ENCODE data around the gene ZMPSTE24. TPM values are rescaled to one million over a fixed set of nuclear protein-coding genes. Genes with fewer than 3 reads are reported as not detected.

ZMPSTE24 gene
- total RNA-seq, 1 experiment from 2014 or later = 65.4 TPM

DNA sequence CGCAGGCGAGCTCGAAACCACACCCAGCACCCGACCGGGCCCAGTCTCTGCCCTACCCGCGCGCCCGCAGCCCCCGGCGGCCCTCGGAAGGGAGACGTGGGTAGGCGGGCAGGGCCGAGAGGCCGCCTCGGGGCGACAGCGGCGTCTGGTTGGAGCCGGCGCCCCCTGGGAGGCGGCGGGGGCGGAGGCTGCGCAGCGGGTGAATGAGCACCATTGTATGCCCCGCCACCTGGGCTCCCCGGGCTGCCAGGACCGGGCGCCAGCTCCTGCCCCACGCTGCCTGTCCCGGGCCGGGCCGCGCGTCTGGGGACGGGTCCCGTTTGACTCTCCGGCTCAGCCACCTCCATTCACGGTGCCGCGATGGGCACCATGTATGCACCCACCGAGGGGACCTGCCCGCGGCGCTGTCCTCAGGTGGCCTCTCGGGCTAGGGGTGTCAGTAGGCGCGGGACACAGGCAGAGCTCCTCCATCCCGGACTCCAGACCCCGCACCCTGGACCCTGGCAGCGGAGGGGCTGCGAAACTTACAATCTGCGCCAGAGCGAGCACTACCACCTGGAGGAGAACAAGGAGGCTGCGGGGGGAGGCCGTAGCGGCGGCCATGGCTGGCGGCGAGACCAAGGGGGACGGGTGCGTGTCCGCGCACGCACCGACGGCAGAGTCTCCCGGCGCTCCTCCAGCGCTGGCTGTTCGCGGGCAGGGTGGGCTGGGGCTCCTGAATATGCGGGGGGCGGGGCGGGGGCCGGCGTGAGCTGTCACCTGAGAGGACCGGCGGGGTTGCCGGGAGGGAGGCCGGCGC lies 58.8 kb downstream of the ZMPSTE24 start, which contains the start of gene COL9A2:
COL9A2 (minus strand) TSS at position 692 of the 799 bp plus-strand sequence; CDS start at position 603, 89 bp downstream.
- Histone ChIP-seq H3K4me1 (ENCODE audit: control insufficient read depth, insufficient read depth, low read length) (no peaks in the 10 kb centered on the region; the same call in none of the 2 replicates), H3K9me3 (ENCODE audit: control insufficient read depth, insufficient read depth, low read depth, low read length) (no peaks in the 10 kb centered on the region), H3K36me3 (ENCODE audit: control insufficient read depth, insufficient read depth, low read length) (no peaks in the 10 kb centered on the region), H3K4me3 (ENCODE audit: low read depth in 2 of 2, low read length in 2 of 2) (peak within 1 kb of the TSS; percentile 42 to 57), H3K27me3 (ENCODE audit: control insufficient read depth, insufficient read depth, low read length) (no peaks in the 10 kb centered on the region; the same call in 1 of the 2 replicates), H3K27ac (ENCODE audit: low read length) (no peak within 1 kb of the TSS)
- TF ChIP-seq TCF7L2 (IDR thresholded peaks at IDR 0.05; ENCODE audit: low read depth, low read length) = no peak
- no peak for TF ChIP-seq POLR2AphosphoS5 (IDR thresholded peaks at IDR 0.05; ENCODE audit: low read depth, low read length)
- TF ChIP-seq SIN3A (IDR thresholded peaks at IDR 0.05; ENCODE audit: borderline replicate concordance, insufficient read depth, low read depth, low read length) = no peak
- TF ChIP-seq, protein P1, sequence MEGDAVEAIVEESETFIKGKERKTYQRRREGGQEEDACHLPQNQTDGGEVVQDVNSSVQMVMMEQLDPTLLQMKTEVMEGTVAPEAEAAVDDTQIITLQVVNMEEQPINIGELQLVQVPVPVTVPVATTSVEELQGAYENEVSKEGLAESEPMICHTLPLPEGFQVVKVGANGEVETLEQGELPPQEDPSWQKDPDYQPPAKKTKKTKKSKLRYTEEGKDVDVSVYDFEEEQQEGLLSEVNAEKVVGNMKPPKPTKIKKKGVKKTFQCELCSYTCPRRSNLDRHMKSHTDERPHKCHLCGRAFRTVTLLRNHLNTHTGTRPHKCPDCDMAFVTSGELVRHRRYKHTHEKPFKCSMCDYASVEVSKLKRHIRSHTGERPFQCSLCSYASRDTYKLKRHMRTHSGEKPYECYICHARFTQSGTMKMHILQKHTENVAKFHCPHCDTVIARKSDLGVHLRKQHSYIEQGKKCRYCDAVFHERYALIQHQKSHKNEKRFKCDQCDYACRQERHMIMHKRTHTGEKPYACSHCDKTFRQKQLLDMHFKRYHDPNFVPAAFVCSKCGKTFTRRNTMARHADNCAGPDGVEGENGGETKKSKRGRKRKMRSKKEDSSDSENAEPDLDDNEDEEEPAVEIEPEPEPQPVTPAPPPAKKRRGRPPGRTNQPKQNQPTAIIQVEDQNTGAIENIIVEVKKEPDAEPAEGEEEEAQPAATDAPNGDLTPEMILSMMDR (IDR thresholded peaks at IDR 0.05) = no peak
- TF ChIP-seq, protein P2, sequence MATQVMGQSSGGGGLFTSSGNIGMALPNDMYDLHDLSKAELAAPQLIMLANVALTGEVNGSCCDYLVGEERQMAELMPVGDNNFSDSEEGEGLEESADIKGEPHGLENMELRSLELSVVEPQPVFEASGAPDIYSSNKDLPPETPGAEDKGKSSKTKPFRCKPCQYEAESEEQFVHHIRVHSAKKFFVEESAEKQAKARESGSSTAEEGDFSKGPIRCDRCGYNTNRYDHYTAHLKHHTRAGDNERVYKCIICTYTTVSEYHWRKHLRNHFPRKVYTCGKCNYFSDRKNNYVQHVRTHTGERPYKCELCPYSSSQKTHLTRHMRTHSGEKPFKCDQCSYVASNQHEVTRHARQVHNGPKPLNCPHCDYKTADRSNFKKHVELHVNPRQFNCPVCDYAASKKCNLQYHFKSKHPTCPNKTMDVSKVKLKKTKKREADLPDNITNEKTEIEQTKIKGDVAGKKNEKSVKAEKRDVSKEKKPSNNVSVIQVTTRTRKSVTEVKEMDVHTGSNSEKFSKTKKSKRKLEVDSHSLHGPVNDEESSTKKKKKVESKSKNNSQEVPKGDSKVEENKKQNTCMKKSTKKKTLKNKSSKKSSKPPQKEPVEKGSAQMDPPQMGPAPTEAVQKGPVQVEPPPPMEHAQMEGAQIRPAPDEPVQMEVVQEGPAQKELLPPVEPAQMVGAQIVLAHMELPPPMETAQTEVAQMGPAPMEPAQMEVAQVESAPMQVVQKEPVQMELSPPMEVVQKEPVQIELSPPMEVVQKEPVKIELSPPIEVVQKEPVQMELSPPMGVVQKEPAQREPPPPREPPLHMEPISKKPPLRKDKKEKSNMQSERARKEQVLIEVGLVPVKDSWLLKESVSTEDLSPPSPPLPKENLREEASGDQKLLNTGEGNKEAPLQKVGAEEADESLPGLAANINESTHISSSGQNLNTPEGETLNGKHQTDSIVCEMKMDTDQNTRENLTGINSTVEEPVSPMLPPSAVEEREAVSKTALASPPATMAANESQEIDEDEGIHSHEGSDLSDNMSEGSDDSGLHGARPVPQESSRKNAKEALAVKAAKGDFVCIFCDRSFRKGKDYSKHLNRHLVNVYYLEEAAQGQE (IDR thresholded peaks at IDR 0.05; ENCODE audit: insufficient read depth in 1 of 2, low read depth in 2 of 2, low read length in 1 of 2) = no peak
- no TSS peak for BruUV-seq (replicated peaks)
- ChIA-PET POLR2A (no interaction called here), CTCF (interaction anchor here (0.6 to 2.1 kb wide), 6 partner anchors 11 to 234 kb away, joined by 3 to 8 read pairs (median 4); no protein-coding TSS in a partner anchor)
- intact Hi-C loops (cut with micrococcal nuclease; ENCODE audit: unreplicated experiment) (no loop called here), in situ Hi-C loops (cut with HindIII; ENCODE audit: low pct_unique_long_range_greater_than_20kb, low sequenced_read_pairs) (no loop called here)
- DNase-seq (ENCODE audit: low read depth, low spot score) (no peak), ATAC-seq (peak; percentile 68)

DNA sequence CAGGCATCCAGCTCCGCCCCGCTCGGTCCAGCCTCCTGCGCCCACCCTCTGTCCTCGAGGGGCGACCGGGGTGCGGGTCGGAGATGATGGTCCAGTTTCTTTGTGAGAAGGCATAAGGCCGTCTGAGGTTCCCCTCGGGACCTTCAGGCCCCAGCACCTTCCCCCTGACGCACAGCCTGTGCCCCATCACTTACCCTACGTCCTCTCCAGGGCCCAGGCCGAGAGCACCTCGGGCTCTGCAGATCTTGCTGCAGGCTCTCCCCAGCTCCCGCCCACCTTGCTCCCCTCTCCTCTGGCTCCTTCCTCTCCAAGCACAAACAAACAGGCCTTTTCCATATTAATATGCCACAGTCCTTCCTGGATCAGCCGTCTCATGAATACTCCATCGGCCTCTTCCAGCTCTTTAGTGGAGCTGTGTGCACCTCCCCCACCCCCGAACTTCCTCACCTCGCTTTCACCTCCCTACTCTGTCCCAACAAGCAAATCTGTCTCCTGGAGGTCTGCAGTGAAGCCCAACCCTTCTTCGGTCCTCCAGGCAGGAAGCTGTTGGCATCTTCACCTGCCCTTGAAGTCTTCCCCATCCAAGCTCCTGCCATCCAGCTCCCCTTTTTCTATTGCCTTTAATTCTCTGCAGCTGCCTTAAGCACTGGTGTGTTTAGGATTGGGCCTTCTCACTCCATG lies 59.5 kb downstream of the ZMPSTE24 start:
- ChIA-PET POLR2A (no interaction called here), CTCF (interaction anchor here (1.4 kb wide), 1 partner anchor 12 kb away, joined by 3 read pairs; no protein-coding TSS in a partner anchor)
- H3K9me3 ChIP-seq (ENCODE audit: control insufficient read depth, insufficient read depth, low read depth, low read length) = no peaks in the 10 kb centered on the region
- H3K4me1 ChIP-seq (ENCODE audit: control insufficient read depth, insufficient read depth, low read length) = no peaks in the 10 kb centered on the region; the same call in none of the 2 replicates
- no TSS peak for BruUV-seq (replicated peaks)
- TF ChIP-seq TCF7L2 (IDR thresholded peaks at IDR 0.05; ENCODE audit: low read depth, low read length) (no peak), POLR2AphosphoS5 (IDR thresholded peaks at IDR 0.05; ENCODE audit: low read depth, low read length) (no peak), SIN3A (IDR thresholded peaks at IDR 0.05; ENCODE audit: borderline replicate concordance, insufficient read depth, low read depth, low read length) (no peak)
- TF ChIP-seq, protein P2 (IDR thresholded peaks at IDR 0.05; ENCODE audit: insufficient read depth in 1 of 2, low read depth in 2 of 2, low read length in 1 of 2) = no peak
- TF ChIP-seq, protein P1 (IDR thresholded peaks at IDR 0.05) = no peak
- H3K36me3 ChIP-seq (ENCODE audit: control insufficient read depth, insufficient read depth, low read length) = no peaks in the 10 kb centered on the region
- in situ Hi-C loops (cut with HindIII; ENCODE audit: low pct_unique_long_range_greater_than_20kb, low sequenced_read_pairs) (no loop called here), intact Hi-C loops (cut with micrococcal nuclease; ENCODE audit: unreplicated experiment) (no loop called here)
- no peaks in the 10 kb centered on the region; the same call in 1 of the 2 replicates for H3K27me3 ChIP-seq (ENCODE audit: control insufficient read depth, insufficient read depth, low read length)
- H3K27ac ChIP-seq (ENCODE audit: low read length) = no peak overlapping the region
- DNase-seq (ENCODE audit: low read depth, low spot score) (no peak), ATAC-seq (no peak)
- no peak overlapping the region; a peak in 1 of 4 replicates for H3K4me3 ChIP-seq (ENCODE audit: low read depth in 2 of 2, low read length in 2 of 2)
